HG03354 (cell line): ENCODE measurements around the gene RTEL1.
"Not testable (repeated sequence)": the region's sequence is repeated elsewhere in the genome, so short reads cannot be mapped to it uniquely, and the experiment has no call there.

Experiments
- ATAC-seq: cut with Tn5 transposase; IDR thresholded peaks from one replicate; pipeline ENCODE4 v1.9.1; 2021; ENCODE audit warnings: mild to moderate bottlenecking; ENCODE audit not compliant: unreplicated experiment, poor library complexity, severe bottlenecking

The RTEL1 gene

GRCh38 chr20:63627751-63628245 is 30.3 kb upstream of the RTEL1 start:
- no peak for ATAC-seq

DNA sequence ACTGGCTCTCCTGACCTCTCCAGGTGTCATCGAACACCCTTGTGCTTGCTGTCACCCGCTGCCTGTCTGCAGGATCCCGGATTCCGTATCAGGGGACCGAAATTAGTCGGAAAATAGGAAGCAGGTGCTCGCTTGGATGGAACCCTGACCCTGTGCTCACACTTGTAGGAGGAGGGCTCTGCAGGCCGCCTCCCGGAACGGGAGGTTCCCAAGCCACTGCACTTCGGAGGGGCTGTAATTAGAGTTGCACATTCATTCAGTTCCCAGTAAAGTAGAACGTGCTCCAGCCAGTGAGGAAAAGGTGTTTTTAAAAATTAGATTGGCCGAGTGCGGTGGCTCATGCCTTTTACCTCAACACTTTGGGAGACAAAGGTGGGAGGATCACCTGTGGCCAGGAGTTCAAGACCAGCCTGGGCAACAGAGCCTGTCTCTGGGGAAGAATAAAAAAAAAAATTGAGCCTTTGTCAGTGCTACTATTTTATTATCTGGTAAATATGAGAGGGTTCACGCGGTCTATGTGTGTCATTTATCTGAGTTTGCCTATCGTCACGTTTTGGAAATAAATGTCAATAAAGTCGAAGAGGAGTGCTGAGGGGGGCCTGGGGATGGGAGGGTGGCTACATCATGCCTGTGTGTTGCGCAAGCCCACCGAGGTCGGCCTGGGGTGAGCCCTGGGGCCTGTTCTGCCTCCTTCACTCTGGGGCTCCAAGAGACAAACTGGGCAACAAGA is 29.7 kb upstream of the RTEL1 start:
- no peak for ATAC-seq

- not testable (repeated sequence) for ATAC-seq
These were observed 27.2 kb upstream of the RTEL1 start for GRCh38 chr20:63630956-63631355.

GRCh38 chr20:63631426-63631825 is 26.7 kb upstream of the RTEL1 start:
- not testable (repeated sequence) for ATAC-seq

- no peak for ATAC-seq
These were observed 24.4 kb upstream of the RTEL1 start for GRCh38 chr20:63633732-63634131.

- ATAC-seq, result no peak
These were observed 22.5 kb upstream of the RTEL1 start for GRCh38 chr20:63635431-63636141.

- ATAC-seq, result no peak
These were observed 21.1 kb upstream of the RTEL1 start for GRCh38 chr20:63636752-63637628.

DNA sequence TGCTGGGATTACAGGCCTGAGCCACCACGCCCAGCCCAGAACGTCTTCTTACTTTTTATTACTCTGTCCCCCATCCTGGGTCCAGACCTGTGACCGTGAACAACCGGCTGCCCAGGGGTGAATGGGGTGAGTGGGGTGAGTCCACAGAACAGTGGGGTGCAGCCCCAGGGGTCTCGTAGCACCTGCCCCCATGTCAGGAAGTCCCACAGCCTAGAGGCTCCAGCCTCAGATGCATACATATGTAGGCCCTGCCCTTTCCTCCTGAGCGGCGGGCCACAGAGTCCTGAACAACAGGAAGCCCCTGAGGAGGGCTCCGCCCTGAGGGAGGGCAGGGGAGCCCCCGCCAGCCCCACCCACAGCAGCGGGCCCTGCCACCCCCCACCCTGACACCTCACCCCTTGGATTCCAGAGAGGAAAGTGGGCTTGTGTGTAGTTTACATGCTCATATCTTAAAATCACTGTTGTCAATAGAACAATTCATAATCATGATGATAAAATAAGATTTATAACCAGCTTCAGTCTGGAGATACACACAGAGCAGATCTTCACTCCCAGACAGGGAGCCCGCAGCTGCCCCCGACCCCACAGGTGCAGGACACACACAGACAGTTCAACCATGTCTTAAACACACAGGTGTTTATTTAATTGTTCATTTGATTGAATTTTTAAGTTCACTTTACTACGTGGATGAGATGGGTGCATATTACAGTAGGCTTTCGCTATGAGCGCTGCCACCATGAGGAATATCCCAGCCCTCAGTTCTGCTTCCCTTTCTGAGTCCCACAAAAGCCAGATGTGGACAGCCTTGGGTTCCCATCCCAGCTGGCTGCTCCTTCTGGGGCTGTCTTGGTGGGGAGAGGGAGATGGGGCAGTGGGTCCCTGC is 18.8 kb upstream of the RTEL1 start:
- ATAC-seq, result no peak

GRCh38 chr20:63640086-63640485 is 18.0 kb upstream of the RTEL1 start:
- no peak for ATAC-seq

DNA sequence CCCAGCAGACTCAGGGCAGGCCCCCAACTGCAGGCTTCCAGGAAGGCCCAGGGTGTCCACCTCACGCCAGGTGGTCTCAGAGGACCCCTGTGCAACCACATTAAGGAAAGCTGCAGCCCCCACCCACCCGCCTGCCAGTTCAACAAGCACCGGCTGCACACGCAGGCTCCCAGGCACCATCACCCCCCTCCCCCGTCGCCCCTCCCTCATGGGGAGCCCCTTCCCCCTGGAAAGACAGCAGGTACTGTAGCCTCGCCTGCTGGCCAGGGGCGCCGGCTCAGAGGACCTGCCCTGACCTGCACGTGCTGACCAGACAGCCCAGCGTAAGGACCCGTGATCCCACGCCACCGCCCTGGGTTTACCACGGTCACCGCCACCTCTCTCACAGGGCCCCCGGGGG is 17.4 kb upstream of the RTEL1 start:
- ATAC-seq, result peak; percentile 12

GRCh38 chr20:63641146-63641791 is 16.8 kb upstream of the RTEL1 start:
- ATAC-seq, result peak; percentile 21

- peak; percentile 75 for ATAC-seq
These were observed 16.2 kb upstream of the RTEL1 start for GRCh38 chr20:63641792-63642523.

- no peak for ATAC-seq
These were observed 15.4 kb upstream of the RTEL1 start for GRCh38 chr20:63642527-63643247.

DNA sequence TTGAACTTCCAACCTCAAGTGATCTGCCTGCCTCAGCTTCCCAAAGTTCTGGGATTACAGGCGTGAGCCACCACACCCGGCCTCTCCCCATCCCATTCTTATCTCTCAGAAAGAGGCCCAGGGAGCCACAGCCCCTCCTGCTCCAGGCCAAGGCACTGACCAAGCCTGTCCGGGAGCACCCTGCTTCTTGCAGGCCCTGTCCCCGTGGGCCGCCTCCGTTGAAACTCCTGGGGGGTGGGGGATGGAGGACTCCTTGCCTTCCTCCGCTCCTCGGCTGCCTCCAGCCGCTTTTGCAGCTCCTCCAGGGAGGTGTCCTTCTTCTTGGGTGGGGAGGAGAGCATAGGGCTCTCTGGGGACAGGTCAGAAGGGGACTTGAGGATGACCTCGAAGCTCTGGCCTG is 14.6 kb upstream of the RTEL1 start:
- no peak for ATAC-seq

GRCh38 chr20:63643946-63644345 is 14.2 kb upstream of the RTEL1 start:
- ATAC-seq, result no peak

- no peak for ATAC-seq
These were observed 12.9 kb upstream of the RTEL1 start for GRCh38 chr20:63645218-63645617.

GRCh38 chr20:63648190-63648589 is 9.9 kb upstream of the RTEL1 start:
- ATAC-seq, result no peak
